ENCODE measurements around the gene KNDC1. TPM values are rescaled to one million over a fixed set of nuclear protein-coding genes. Genes with fewer than 3 reads are reported as not detected.

KNDC1 gene
- total and polyA plus RNA-seq, 4 experiments from 2014 or later, result 0.09 to 1.4 (median 0.87) TPM; not detected in 1

- Histone ChIP-seq H3K27ac (ENCODE audit: low read depth, low read length) (no peak overlapping the region), H3K9me3 (ENCODE audit: control insufficient read depth in 1 of 2, low read length in 2 of 2) (no peaks in the 10 kb centered on the region), H3K36me3 (ENCODE audit: insufficient read depth, low read length) (no peaks in the 10 kb centered on the region), H3K4me1 (ENCODE audit: insufficient read depth, low read length) (no peaks in the 10 kb centered on the region), H3K4me3 (ENCODE audit: low read length in 2 of 2) (no peak overlapping the region), H3K27me3 (ENCODE audit: insufficient read depth, low read length) (no peaks in the 10 kb centered on the region)
- Mint-ChIP-seq H3K36me3 (no peaks in the 10 kb centered on the region), H3K4me1 (no peaks in the 10 kb centered on the region), H3K9me3 (no peaks in the 10 kb centered on the region), H3K27ac (no peak overlapping the region), H3K27me3 (peaks cover 0 to 2% of the 10 kb centered on the region in 2 donors), H3K4me3 (no peak overlapping the region)
- ChIA-PET CTCF (ENCODE audit: partially characterized antibody) (no interaction called here), POLR2A (ENCODE audit: partially characterized antibody) (no interaction called here)
- DNase-seq, result no peak
- intact Hi-C loops (cut with micrococcal nuclease), result no loop called here
Measured at GRCh38 chr10:133199992-133200611, 40.1 kb downstream of the KNDC1 start.

- Mint-ChIP-seq H3K36me3 (no peaks in the 10 kb centered on the region), H3K27ac (no peak overlapping the region), H3K4me3 (no peak overlapping the region), H3K4me1 (no peaks in the 10 kb centered on the region), H3K9me3 (no peaks in the 10 kb centered on the region), H3K27me3 (peaks cover 0 to 2% of the 10 kb centered on the region in 2 donors)
- ChIA-PET POLR2A (ENCODE audit: partially characterized antibody) (no interaction called here), CTCF (ENCODE audit: partially characterized antibody) (no interaction called here)
- intact Hi-C loops (cut with micrococcal nuclease), result no loop called here
- no peak for DNase-seq
- no peaks in the 10 kb centered on the region for H3K36me3 ChIP-seq (ENCODE audit: insufficient read depth, low read length)
- H3K4me1 ChIP-seq (ENCODE audit: insufficient read depth, low read length), result no peaks in the 10 kb centered on the region
- H3K27me3 ChIP-seq (ENCODE audit: insufficient read depth, low read length), result no peaks in the 10 kb centered on the region
- no peaks in the 10 kb centered on the region for H3K9me3 ChIP-seq (ENCODE audit: control insufficient read depth in 1 of 2, low read length in 2 of 2)
- H3K27ac ChIP-seq (ENCODE audit: low read depth, low read length), result no peak overlapping the region
- H3K4me3 ChIP-seq (ENCODE audit: low read length in 2 of 2), result no peak overlapping the region
Measured at GRCh38 chr10:133200621-133201031, 40.6 kb downstream of the KNDC1 start.

GRCh38 chr10:133201151-133201947, 41.3 kb downstream of the KNDC1 start:
- no peaks in the 10 kb centered on the region for H3K36me3 Mint-ChIP-seq
- no peaks in the 10 kb centered on the region for H3K36me3 ChIP-seq (ENCODE audit: insufficient read depth, low read length)
- ChIA-PET CTCF (ENCODE audit: partially characterized antibody) (no interaction called here), POLR2A (ENCODE audit: partially characterized antibody) (no interaction called here)
- H3K4me3 ChIP-seq (ENCODE audit: low read length in 2 of 2), result no peak overlapping the region
- no peaks in the 10 kb centered on the region for H3K4me1 Mint-ChIP-seq
- no peak overlapping the region for H3K4me3 Mint-ChIP-seq
- no peaks in the 10 kb centered on the region for H3K4me1 ChIP-seq (ENCODE audit: insufficient read depth, low read length)
- H3K27ac ChIP-seq (ENCODE audit: low read depth, low read length), result no peak overlapping the region
- peaks cover 0 to 2% of the 10 kb centered on the region in 2 donors for H3K27me3 Mint-ChIP-seq
- no peaks in the 10 kb centered on the region for H3K9me3 Mint-ChIP-seq
- H3K9me3 ChIP-seq (ENCODE audit: control insufficient read depth in 1 of 2, low read length in 2 of 2), result no peaks in the 10 kb centered on the region
- DNase-seq, result peak in 1 of 5 donors; percentile 19
- no peak overlapping the region for H3K27ac Mint-ChIP-seq
- intact Hi-C loops (cut with micrococcal nuclease), result no loop called here
- H3K27me3 ChIP-seq (ENCODE audit: insufficient read depth, low read length), result no peaks in the 10 kb centered on the region

GRCh38 chr10:133201948-133202725, 42.1 kb downstream of the KNDC1 start:
- no peaks in the 10 kb centered on the region for H3K36me3 ChIP-seq (ENCODE audit: insufficient read depth, low read length)
- H3K9me3 ChIP-seq (ENCODE audit: control insufficient read depth in 1 of 2, low read length in 2 of 2), result no peaks in the 10 kb centered on the region
- CTCF ChIA-PET (ENCODE audit: partially characterized antibody), result no interaction called here
- intact Hi-C loops (cut with micrococcal nuclease), result no loop called here
- Mint-ChIP-seq H3K36me3 (no peaks in the 10 kb centered on the region), H3K4me3 (no peak overlapping the region), H3K27me3 (peaks cover 0 to 2% of the 10 kb centered on the region in 2 donors), H3K4me1 (no peaks in the 10 kb centered on the region), H3K27ac (no peak overlapping the region), H3K9me3 (no peaks in the 10 kb centered on the region)
- POLR2A ChIA-PET (ENCODE audit: partially characterized antibody), result no interaction called here
- H3K27ac ChIP-seq (ENCODE audit: low read depth, low read length), result no peak overlapping the region
- no peaks in the 10 kb centered on the region for H3K27me3 ChIP-seq (ENCODE audit: insufficient read depth, low read length)
- H3K4me1 ChIP-seq (ENCODE audit: insufficient read depth, low read length), result no peaks in the 10 kb centered on the region
- peak in 1 of 5 donors; percentile 16 for DNase-seq
- H3K4me3 ChIP-seq (ENCODE audit: low read length in 2 of 2), result no peak overlapping the region

- no peaks in the 10 kb centered on the region for H3K36me3 ChIP-seq (ENCODE audit: insufficient read depth, low read length)
- Mint-ChIP-seq H3K36me3 (no peaks in the 10 kb centered on the region), H3K4me3 (no peak overlapping the region), H3K27me3 (peaks cover 0 to 2% of the 10 kb centered on the region in 2 donors), H3K4me1 (no peaks in the 10 kb centered on the region), H3K27ac (no peak overlapping the region), H3K9me3 (no peaks in the 10 kb centered on the region)
- ChIA-PET POLR2A (ENCODE audit: partially characterized antibody) (no interaction called here), CTCF (ENCODE audit: partially characterized antibody) (no interaction called here)
- peak in 1 of 5 donors; percentile 14 for DNase-seq
- no peaks in the 10 kb centered on the region for H3K27me3 ChIP-seq (ENCODE audit: insufficient read depth, low read length)
- H3K9me3 ChIP-seq (ENCODE audit: control insufficient read depth in 1 of 2, low read length in 2 of 2), result no peaks in the 10 kb centered on the region
- no peaks in the 10 kb centered on the region for H3K4me1 ChIP-seq (ENCODE audit: insufficient read depth, low read length)
- H3K27ac ChIP-seq (ENCODE audit: low read depth, low read length), result no peak overlapping the region
- intact Hi-C loops (cut with micrococcal nuclease), result no loop called here
- H3K4me3 ChIP-seq (ENCODE audit: low read length in 2 of 2), result no peak overlapping the region
Measured at GRCh38 chr10:133202778-133203651, 43.0 kb downstream of the KNDC1 start.

GRCh38 chr10:133203652-133204195, 43.7 kb downstream of the KNDC1 start:
- DNase-seq, result peak in 1 of 5 donors; percentile 16
- Histone ChIP-seq H3K9me3 (ENCODE audit: control insufficient read depth in 1 of 2, low read length in 2 of 2) (no peaks in the 10 kb centered on the region), H3K27ac (ENCODE audit: low read depth, low read length) (no peak overlapping the region), H3K36me3 (ENCODE audit: insufficient read depth, low read length) (no peaks in the 10 kb centered on the region), H3K4me3 (ENCODE audit: low read length in 2 of 2) (no peak overlapping the region), H3K4me1 (ENCODE audit: insufficient read depth, low read length) (no peaks in the 10 kb centered on the region), H3K27me3 (ENCODE audit: insufficient read depth, low read length) (no peaks in the 10 kb centered on the region)
- no peaks in the 10 kb centered on the region for H3K4me1 Mint-ChIP-seq
- H3K4me3 Mint-ChIP-seq, result no peak overlapping the region
- H3K9me3 Mint-ChIP-seq, result no peaks in the 10 kb centered on the region
- ChIA-PET CTCF (ENCODE audit: partially characterized antibody) (no interaction called here), POLR2A (ENCODE audit: partially characterized antibody) (no interaction called here)
- H3K27ac Mint-ChIP-seq, result no peak overlapping the region
- H3K36me3 Mint-ChIP-seq, result no peaks in the 10 kb centered on the region
- intact Hi-C loops (cut with micrococcal nuclease), result no loop called here
- H3K27me3 Mint-ChIP-seq, result peaks cover 0 to 2% of the 10 kb centered on the region in 2 donors

Measured in CD4-positive, alpha-beta memory T cell (primary cell).